ENCODE results near the gene TBCD.

The TBCD gene

DNA sequence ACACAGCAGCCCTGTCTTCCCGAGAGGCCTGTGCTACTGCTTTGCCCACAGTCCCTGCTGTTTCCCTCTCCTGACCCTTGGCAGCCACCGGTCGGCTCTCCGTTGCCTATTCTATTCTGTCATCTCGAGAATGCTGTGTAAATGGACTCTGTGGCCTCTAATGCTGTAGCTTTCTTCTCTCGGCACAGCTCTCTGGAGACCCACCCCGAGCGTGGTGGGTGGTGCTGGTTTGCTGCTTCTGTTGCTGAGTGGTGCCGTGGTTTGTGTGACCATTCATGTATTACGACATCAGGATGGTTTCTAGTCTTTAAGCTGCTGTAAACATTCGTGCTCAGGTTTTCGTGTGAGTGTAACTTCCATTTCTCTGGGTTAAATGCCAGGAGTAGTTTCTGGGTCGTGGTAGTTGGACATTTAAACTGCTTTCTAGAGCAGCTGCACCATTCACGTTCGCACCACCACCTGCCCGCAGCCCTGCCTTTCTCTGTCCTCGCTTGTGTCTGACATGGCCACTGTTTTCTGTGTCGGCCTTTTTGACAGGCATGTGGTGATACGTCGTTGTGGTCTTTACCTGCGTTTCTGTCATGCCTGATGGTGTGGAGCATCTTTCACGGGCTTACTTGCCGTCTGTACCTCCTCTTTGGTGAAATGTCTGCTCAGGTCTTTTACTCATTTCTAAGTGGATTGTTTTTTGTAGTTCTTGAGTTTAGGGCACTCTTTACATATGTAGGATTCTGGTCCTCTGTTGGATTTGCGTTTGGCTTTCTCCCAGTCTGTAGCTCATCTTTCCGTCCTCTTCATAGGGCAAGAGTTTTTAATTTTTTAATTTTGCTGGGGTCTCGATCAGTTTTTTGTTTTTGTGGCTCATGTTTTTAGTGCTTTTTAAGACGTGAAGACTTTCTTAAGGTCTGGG is 135.6 kb downstream of the TBCD start:
- no peak for DNase-seq (ENCODE audit: extremely low spot score)
- ChIA-PET CTCF (interaction anchor here (0.6 kb wide), 1 partner anchor 9 kb away, joined by 3 read pairs; no protein-coding TSS in a partner anchor), POLR2A (no interaction called here)
- TF ChIP-seq CTCF (IDR thresholded peaks at IDR 0.05; ENCODE audit: control extremely low read depth, extremely low read depth, low read depth, missing control alignments): no peak

GRCh38 chr17:82888583-82889495 is 137.0 kb downstream of the TBCD start:
- ChIA-PET POLR2A (no interaction called here), CTCF (interaction anchor here (1.9 kb wide), 1 partner anchor 25 kb away, joined by 5 read pairs; no protein-coding TSS in a partner anchor)
- no peak for TF ChIP-seq CTCF (IDR thresholded peaks at IDR 0.05; ENCODE audit: control extremely low read depth, extremely low read depth, low read depth, missing control alignments)

GRCh38 chr17:82889496-82890338 is 137.9 kb downstream of the TBCD start:
- ChIA-PET POLR2A (no interaction called here), CTCF (interaction anchor here (1.9 kb wide), 1 partner anchor 26 kb away, joined by 5 read pairs; no protein-coding TSS in a partner anchor)
- no peak for DNase-seq (ENCODE audit: extremely low spot score)
- TF ChIP-seq CTCF (IDR thresholded peaks at IDR 0.05; ENCODE audit: control extremely low read depth, extremely low read depth, low read depth, missing control alignments): no peak

More at GRCh38 chr17:82888583-82889495, 137.0 kb downstream of the TBCD start:
- no peak for DNase-seq (ENCODE audit: extremely low spot score)

DNA sequence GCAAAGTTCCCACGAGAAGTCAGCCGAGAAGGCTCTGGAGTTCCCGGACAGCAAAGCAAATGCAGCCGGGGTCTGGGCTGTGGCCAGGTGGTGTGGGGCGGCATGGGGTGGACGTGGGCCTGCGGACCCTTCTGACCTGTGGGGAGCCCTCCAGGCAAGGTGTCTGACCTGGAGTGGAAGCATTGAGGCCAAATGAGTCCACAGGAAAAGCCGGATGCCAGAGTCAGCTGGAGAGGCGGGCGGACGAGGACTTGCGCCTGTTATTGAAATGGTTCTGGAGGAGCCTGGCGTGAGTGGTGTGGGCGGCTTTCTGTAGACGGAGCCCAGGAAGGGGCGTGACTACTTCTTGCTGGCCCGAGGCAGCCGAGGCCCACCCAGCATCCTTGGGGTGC is 138.5 kb downstream of the TBCD start:
- ChIA-PET POLR2A (no interaction called here), CTCF (interaction anchor here (1.9 kb wide), 1 partner anchor 27 kb away, joined by 5 read pairs; no protein-coding TSS in a partner anchor)
- no peak for DNase-seq (ENCODE audit: extremely low spot score)
- no peak for TF ChIP-seq CTCF (IDR thresholded peaks at IDR 0.05; ENCODE audit: control extremely low read depth, extremely low read depth, low read depth, missing control alignments)

GRCh38 chr17:82890926-82891678 is 139.2 kb downstream of the TBCD start:
- POLR2A ChIA-PET: no interaction called here
- no peak for DNase-seq (ENCODE audit: extremely low spot score)
- CTCF ChIA-PET: interaction anchor here (1.9 kb wide), 1 partner anchor 27 kb away, joined by 5 read pairs; no protein-coding TSS in a partner anchor
- TF ChIP-seq CTCF (IDR thresholded peaks at IDR 0.05; ENCODE audit: control extremely low read depth, extremely low read depth, low read depth, missing control alignments): no peak
